ENCODE results near the gene HDAC4. TPM values are rescaled to one million over a fixed set of nuclear protein-coding genes. Genes with fewer than 3 reads are reported as not detected.

HDAC4 gene
- total RNA-seq, 1 donor from 2014 or later: 34.4 TPM

GRCh38 chr2:239195318-239195871, 205.4 kb downstream of the HDAC4 start:
- DNase-seq (ENCODE audit: low spot score): peak; percentile 47
- intact Hi-C loops (cut with DNase I): no loop called here

GRCh38 chr2:239194731-239195317, 206.0 kb downstream of the HDAC4 start:
- intact Hi-C loops (cut with DNase I): no loop called here
- peak; percentile 51 for DNase-seq (ENCODE audit: low spot score)

GRCh38 chr2:239193925-239194677, 206.7 kb downstream of the HDAC4 start:
- intact Hi-C loops (cut with DNase I): no loop called here
- peak; percentile 33 for DNase-seq (ENCODE audit: low spot score)

GRCh38 chr2:239193401-239193811, 207.4 kb downstream of the HDAC4 start:
- DNase-seq (ENCODE audit: low spot score): peak; percentile 69
- intact Hi-C loops (cut with DNase I): no loop called here

- intact Hi-C loops (cut with DNase I): no loop called here
- DNase-seq (ENCODE audit: low spot score): peak; percentile 17
These were observed 207.8 kb downstream of the HDAC4 start for GRCh38 chr2:239192975-239193374.

- peak; percentile 74 for DNase-seq (ENCODE audit: low spot score)
- intact Hi-C loops (cut with DNase I): no loop called here
These were observed 208.4 kb downstream of the HDAC4 start for GRCh38 chr2:239192456-239192855.

- DNase-seq (ENCODE audit: low spot score): peak; percentile 72
These were observed 209.6 kb downstream of the HDAC4 start for GRCh38 chr2:239190921-239191885.

GRCh38 chr2:239190361-239190760, 210.5 kb downstream of the HDAC4 start:
- intact Hi-C loops (cut with DNase I): no loop called here
- DNase-seq (ENCODE audit: low spot score): peak; percentile 59

More at GRCh38 chr2:239190921-239191885, 209.6 kb downstream of the HDAC4 start:
- intact Hi-C loops (cut with DNase I): no loop called here

- peak; percentile 46 for DNase-seq (ENCODE audit: low spot score)
- intact Hi-C loops (cut with DNase I): no loop called here
These were observed 211.1 kb downstream of the HDAC4 start for GRCh38 chr2:239189711-239190131.

- peak; percentile 62 for DNase-seq (ENCODE audit: low spot score)
These were observed 212.3 kb downstream of the HDAC4 start for GRCh38 chr2:239188536-239188935.

GRCh38 chr2:239187464-239188253, 213.2 kb downstream of the HDAC4 start:
- intact Hi-C loops (cut with DNase I): no loop called here
- DNase-seq (ENCODE audit: low spot score): peak; percentile 73

More at GRCh38 chr2:239188536-239188935, 212.3 kb downstream of the HDAC4 start:
- intact Hi-C loops (cut with DNase I): no loop called here

- peak; percentile 53 for DNase-seq (ENCODE audit: low spot score)
- intact Hi-C loops (cut with DNase I): no loop called here
These were observed 214.1 kb downstream of the HDAC4 start for GRCh38 chr2:239186516-239187357.

- intact Hi-C loops (cut with DNase I): no loop called here
- DNase-seq (ENCODE audit: low spot score): peak; percentile 68
These were observed 215.6 kb downstream of the HDAC4 start for GRCh38 chr2:239184968-239185903.

GRCh38 chr2:239184179-239184578, 216.6 kb downstream of the HDAC4 start:
- intact Hi-C loops (cut with DNase I): no loop called here
- peak; percentile 10 for DNase-seq (ENCODE audit: low spot score)

- intact Hi-C loops (cut with DNase I): no loop called here
- DNase-seq (ENCODE audit: low spot score): peak; percentile 58
These were observed 217.6 kb downstream of the HDAC4 start for GRCh38 chr2:239182981-239183791.
